HEK293 (cell line): Measurements from ENCODE around the gene DNM1.

ENCODE experiments used
- CTCF ChIA-PET: fragments of 350-600 bp; formaldehyde crosslinking; extraction: SDS; loops from one replicate; lab custom pipeline; 2021; ENCODE audit warnings: antibody characterized with exemption; lab: Yijun Ruan, JAX
- POLR2A ChIA-PET: fragments of 300-600 bp; formaldehyde crosslinking; extraction: SDS; loops from one replicate; lab custom pipeline; 2020; ENCODE audit warnings: antibody characterized with exemption, inconsistent platforms; lab: Yijun Ruan, JAX
- H3K27ac ChIP-seq: fragments of 200-500 bp; sonication (Bioruptor generic); 2 replicates; pipeline ENCODE4 v1.5.1; 2014; ENCODE audit warnings: low read depth, low read length, control low read depth, inconsistent platforms; ENCODE audit errors: extremely low read depth
- H3K36me3 ChIP-seq, 2 experiments: fragments of 200-500 bp in 1 of 2; sonication (Bioruptor generic) in 1 of 2; 1 replicate in 1 of 2; 2 replicates in 1 of 2; pipeline ENCODE4 v1.5.1; 2014 to 2017; ENCODE audit warnings: inconsistent platforms in 2 of 2, low read length in 2 of 2; ENCODE audit not compliant: control insufficient read depth in 2 of 2, insufficient read depth in 1 of 2
- H3K4me1 ChIP-seq: fragments of 200-500 bp; sonication (Bioruptor generic); 2 replicates; pipeline ENCODE4 v1.5.1; 2014; ENCODE audit warnings: mild to moderate bottlenecking, low read length, inconsistent platforms; ENCODE audit not compliant: control insufficient read depth, insufficient read depth
- H3K4me3 ChIP-seq: 2 replicates; pipeline ENCODE4 v1.5.1; 2011; ENCODE audit warnings: low read depth, mild to moderate bottlenecking, control low read depth, low read length, moderate library complexity
- H3K9me3 ChIP-seq: fragments of 200-500 bp; sonication (Bioruptor generic); 2 replicates; pipeline ENCODE4 v1.5.1; 2014; ENCODE audit warnings: low read depth, low read length, inconsistent platforms; ENCODE audit not compliant: control insufficient read depth, insufficient read depth
- GLIS1 ChIP-seq: fragments of 450-650 bp; formaldehyde crosslinking; IDR thresholded peaks from 2 replicates; pipeline ENCODE4 v1.5.1; 2016; ENCODE audit warnings: missing biosample characterization, missing genetic modification characterization
- IKZF3 ChIP-seq: fragments of 450-650 bp; IDR thresholded peaks from 2 replicates; pipeline ENCODE4 v1.5.0; 2018; ENCODE audit warnings: missing biosample characterization, mild to moderate bottlenecking, missing genetic modification characterization, moderate library complexity
- PBX3 ChIP-seq: sonication (generic); formaldehyde crosslinking; IDR thresholded peaks from 2 replicates; pipeline ENCODE4 v1.8.1; 2022; ENCODE audit warnings: mild to moderate bottlenecking, moderate library complexity, missing genetic modification reagents
- ZBTB10 ChIP-seq: fragments of 450-650 bp; formaldehyde crosslinking; IDR thresholded peaks from 2 replicates; pipeline ENCODE4 v1.5.1; 2016; ENCODE audit warnings: missing biosample characterization, missing genetic modification characterization
- ZBTB17 ChIP-seq: fragments of 450-650 bp; formaldehyde crosslinking; IDR thresholded peaks from 2 replicates; pipeline ENCODE4 v1.5.1; 2016; ENCODE audit warnings: missing biosample characterization, missing genetic modification characterization
- ZIC2 ChIP-seq: fragments of 450-650 bp; formaldehyde crosslinking; IDR thresholded peaks from 2 replicates; pipeline ENCODE4 v1.5.1; 2016; ENCODE audit warnings: missing biosample characterization, missing genetic modification characterization
- ZNF121 ChIP-seq: fragments of 450-650 bp; formaldehyde crosslinking; IDR thresholded peaks from 2 replicates; pipeline ENCODE4 v1.5.1; 2016; ENCODE audit warnings: missing biosample characterization, missing genetic modification characterization
- ZNF184 ChIP-seq: fragments of 450-650 bp; IDR thresholded peaks from 2 replicates; pipeline ENCODE4 v1.5.1; 2018; ENCODE audit warnings: missing biosample characterization, mild to moderate bottlenecking, missing genetic modification characterization
- ZNF510 ChIP-seq: fragments of 450-650 bp; formaldehyde crosslinking; IDR thresholded peaks from 2 replicates; pipeline ENCODE4 v1.5.1; 2018; ENCODE audit warnings: mild to moderate bottlenecking, missing genetic modification characterization, missing biosample characterization; ENCODE audit not compliant: insufficient replicate concordance
- ZNF596 ChIP-seq: fragments of 450-650 bp; IDR thresholded peaks from 2 replicates; pipeline ENCODE4 v1.5.0; 2018; ENCODE audit warnings: missing biosample characterization, mild to moderate bottlenecking, missing genetic modification characterization, moderate library complexity
- ZNF777 ChIP-seq: fragments of 450-650 bp; formaldehyde crosslinking; IDR thresholded peaks from 2 replicates; pipeline ENCODE4 v1.5.1; 2017; ENCODE audit warnings: missing biosample characterization, missing genetic modification characterization, borderline replicate concordance
- ZSCAN4 ChIP-seq: fragments of 450-650 bp; formaldehyde crosslinking; IDR thresholded peaks from 2 replicates; pipeline ENCODE4 v1.5.1; 2017; ENCODE audit warnings: missing biosample characterization, missing genetic modification characterization
- TF ChIP-seq, protein P1 (sequence below): fragments of 450-650 bp; formaldehyde crosslinking; IDR thresholded peaks from 2 replicates; pipeline ENCODE4 v1.5.1; 2016; ENCODE audit warnings: missing biosample characterization, missing genetic modification characterization

The DNM1 gene

GRCh38 chr9:128161215-128161902 lies 41.8 kb upstream of the DNM1 start:
- CTCF ChIA-PET: interaction anchor here (0.6 to 1.0 kb wide), 3 partner anchors 36 to 106 kb away, joined by 3 read pairs; no protein-coding TSS in a partner anchor
- Histone ChIP-seq H3K36me3 (peaks cover 0 to 39% of the 10 kb centered on the region in 2 experiments; a peak in 2 of 3 replicates), H3K4me3 (no peak overlapping the region), H3K27ac (no peak overlapping the region), H3K9me3 (no peaks in the 10 kb centered on the region), H3K4me1 (no peaks in the 10 kb centered on the region)
- POLR2A ChIA-PET: interaction anchor here (0.6 to 3.9 kb wide), 7 partner anchors 9 to 130 kb away, joined by 3 to 30 read pairs (median 5); partner anchors contain the start of genes CIZ1, GOLGA2, NAIF1 and SLC25A25
- peak; percentile 84 for TF ChIP-seq GLIS1 (tag by site-specific recombination)
- peak; percentile 61; the same call in 1 of the 2 replicates for TF ChIP-seq IKZF3 (tag by site-specific recombination)
- no peak for TF ChIP-seq ZBTB10 (tag by site-specific recombination)
- TF ChIP-seq ZNF121 (tag by site-specific recombination): peak; percentile 92
- TF ChIP-seq ZNF596: no peak
- 0 out of 2 replicates have a peak, but pooled peaks have one; percentile 18 for TF ChIP-seq ZIC2
- TF ChIP-seq PBX3 (CRISPR knock-in tag): no peak
- TF ChIP-seq ZNF510 (tag by site-specific recombination): no peak
- TF ChIP-seq, protein P1, sequence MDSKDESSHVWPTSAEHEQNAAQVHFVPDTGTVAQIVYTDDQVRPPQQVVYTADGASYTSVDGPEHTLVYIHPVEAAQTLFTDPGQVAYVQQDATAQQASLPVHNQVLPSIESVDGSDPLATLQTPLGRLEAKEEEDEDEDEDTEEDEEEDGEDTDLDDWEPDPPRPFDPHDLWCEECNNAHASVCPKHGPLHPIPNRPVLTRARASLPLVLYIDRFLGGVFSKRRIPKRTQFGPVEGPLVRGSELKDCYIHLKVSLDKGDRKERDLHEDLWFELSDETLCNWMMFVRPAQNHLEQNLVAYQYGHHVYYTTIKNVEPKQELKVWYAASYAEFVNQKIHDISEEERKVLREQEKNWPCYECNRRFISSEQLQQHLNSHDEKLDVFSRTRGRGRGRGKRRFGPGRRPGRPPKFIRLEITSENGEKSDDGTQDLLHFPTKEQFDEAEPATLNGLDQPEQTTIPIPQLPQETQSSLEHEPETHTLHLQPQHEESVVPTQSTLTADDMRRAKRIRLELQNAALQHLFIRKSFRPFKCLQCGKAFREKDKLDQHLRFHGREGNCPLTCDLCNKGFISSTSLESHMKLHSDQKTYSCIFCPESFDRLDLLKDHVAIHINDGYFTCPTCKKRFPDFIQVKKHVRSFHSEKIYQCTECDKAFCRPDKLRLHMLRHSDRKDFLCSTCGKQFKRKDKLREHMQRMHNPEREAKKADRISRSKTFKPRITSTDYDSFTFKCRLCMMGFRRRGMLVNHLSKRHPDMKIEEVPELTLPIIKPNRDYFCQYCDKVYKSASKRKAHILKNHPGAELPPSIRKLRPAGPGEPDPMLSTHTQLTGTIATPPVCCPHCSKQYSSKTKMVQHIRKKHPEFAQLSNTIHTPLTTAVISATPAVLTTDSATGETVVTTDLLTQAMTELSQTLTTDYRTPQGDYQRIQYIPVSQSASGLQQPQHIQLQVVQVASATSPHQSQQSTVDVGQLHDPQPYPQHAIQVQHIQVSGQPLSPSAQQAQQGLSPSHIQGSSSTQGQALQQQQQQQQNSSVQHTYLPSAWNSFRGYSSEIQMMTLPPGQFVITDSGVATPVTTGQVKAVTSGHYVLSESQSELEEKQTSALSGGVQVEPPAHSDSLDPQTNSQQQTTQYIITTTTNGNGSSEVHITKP (tag by site-specific recombination): no peak
- no peak for TF ChIP-seq ZNF184 (tag by site-specific recombination)
- no peak for TF ChIP-seq ZSCAN4 (tag by site-specific recombination)
- peak; percentile 21; the same call in 1 of the 2 replicates for TF ChIP-seq ZBTB17 (tag by site-specific recombination)
- TF ChIP-seq ZNF777: no peak
